ENCODE measurements around the gene DHTKD1.

GRCh38 chr10:12077580-12078180 lies 8.9 kb downstream of the DHTKD1 start:
- TF ChIP-seq CTCF (conservative IDR thresholded peaks at IDR 0.05; ENCODE audit: low read depth in 2 of 2) (no peak), REST (IDR thresholded peaks at IDR 0.05; ENCODE audit: unreplicated experiment) (no peak), POLR2AphosphoS5 (IDR thresholded peaks at IDR 0.05; ENCODE audit: low read depth) (no peak), ETS1 (IDR thresholded peaks at IDR 0.05) (no peak), EZH2 (IDR thresholded peaks at IDR 0.05; ENCODE audit: low read depth, unreplicated experiment) (no peak), ZNF462 (CRISPR knock-in tag; IDR thresholded peaks at IDR 0.05) (no peak), CREB1 (CRISPR knock-in tag; IDR thresholded peaks at IDR 0.05; ENCODE audit: low read depth) (no peak), EZH2phosphoT487 (IDR thresholded peaks at IDR 0.05; ENCODE audit: unreplicated experiment) (no peak), ZNF331 (CRISPR knock-in tag; IDR thresholded peaks at IDR 0.05; ENCODE audit: low read depth) (no peak), ZNF114 (CRISPR knock-in tag; IDR thresholded peaks at IDR 0.05) (no peak), JUNB (IDR thresholded peaks at IDR 0.05; ENCODE audit: unreplicated experiment) (no peak), STAT1 (IDR thresholded peaks at IDR 0.05; ENCODE audit: unreplicated experiment) (no peak), NANOG (IDR thresholded peaks at IDR 0.05; ENCODE audit: borderline replicate concordance) (no peak)

Data from GM23338 (cell line).